ENCODE data around the gene CCDC34.

- TF ChIP-seq CTCF (conservative IDR thresholded peaks at IDR 0.05; ENCODE audit: low read length) (no peak), EZH2phosphoT487 (IDR thresholded peaks at IDR 0.05; ENCODE audit: borderline replicate concordance, low read depth, low read length) (no peak)
Observed at GRCh38 chr11:27397624-27398399, 34.8 kb upstream of the CCDC34 start.

All from OCI-LY7 (cell line).